ENCODE data around the gene NTRK3.

The NTRK3 gene

DNA sequence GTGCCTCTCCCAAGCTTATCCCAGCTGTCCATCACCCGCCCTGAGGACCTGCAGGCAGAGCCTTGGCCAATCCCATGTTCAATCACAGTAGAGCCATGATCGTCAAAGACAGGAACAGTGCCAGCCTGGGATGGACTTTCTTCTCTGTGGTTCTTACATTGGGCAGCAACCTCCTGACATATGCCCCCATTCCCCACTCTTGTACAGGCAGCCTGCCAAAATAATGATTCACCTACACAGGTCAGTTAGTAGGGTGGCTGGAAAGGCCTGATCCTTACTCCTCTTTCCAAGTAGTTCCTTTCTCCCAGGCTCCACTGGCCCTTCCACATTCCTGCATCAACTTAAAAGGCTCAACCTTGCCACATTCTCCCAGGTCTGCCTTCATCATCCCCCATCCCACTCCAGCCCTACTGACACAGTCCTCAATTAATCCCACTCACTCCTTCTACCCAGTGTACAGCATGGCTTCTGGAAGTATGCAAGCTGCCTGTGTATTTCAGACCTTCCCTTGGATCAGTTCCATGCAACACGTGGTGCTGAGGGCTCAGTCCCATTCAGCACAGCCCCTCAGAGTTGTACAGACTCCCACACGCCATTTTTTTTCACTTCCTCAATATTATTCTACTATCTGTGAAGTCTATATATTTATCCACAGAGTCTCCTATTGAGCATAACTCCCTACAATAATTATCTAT lies 189.8 kb downstream of the NTRK3 start:
- DNase-seq (ENCODE audit: low read depth): no peak
- TF ChIP-seq, protein P1, sequence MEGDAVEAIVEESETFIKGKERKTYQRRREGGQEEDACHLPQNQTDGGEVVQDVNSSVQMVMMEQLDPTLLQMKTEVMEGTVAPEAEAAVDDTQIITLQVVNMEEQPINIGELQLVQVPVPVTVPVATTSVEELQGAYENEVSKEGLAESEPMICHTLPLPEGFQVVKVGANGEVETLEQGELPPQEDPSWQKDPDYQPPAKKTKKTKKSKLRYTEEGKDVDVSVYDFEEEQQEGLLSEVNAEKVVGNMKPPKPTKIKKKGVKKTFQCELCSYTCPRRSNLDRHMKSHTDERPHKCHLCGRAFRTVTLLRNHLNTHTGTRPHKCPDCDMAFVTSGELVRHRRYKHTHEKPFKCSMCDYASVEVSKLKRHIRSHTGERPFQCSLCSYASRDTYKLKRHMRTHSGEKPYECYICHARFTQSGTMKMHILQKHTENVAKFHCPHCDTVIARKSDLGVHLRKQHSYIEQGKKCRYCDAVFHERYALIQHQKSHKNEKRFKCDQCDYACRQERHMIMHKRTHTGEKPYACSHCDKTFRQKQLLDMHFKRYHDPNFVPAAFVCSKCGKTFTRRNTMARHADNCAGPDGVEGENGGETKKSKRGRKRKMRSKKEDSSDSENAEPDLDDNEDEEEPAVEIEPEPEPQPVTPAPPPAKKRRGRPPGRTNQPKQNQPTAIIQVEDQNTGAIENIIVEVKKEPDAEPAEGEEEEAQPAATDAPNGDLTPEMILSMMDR (conservative IDR thresholded peaks at IDR 0.05; ENCODE audit: low read length): no peak
- no peak overlapping the region for H3K4me3 ChIP-seq (ENCODE audit: low read length)

- no peak overlapping the region for H3K4me3 ChIP-seq (ENCODE audit: low read length)
- TF ChIP-seq, protein P1 (conservative IDR thresholded peaks at IDR 0.05; ENCODE audit: low read length): no peak
- peak; percentile 24 for DNase-seq (ENCODE audit: low read depth)
These were observed 195.1 kb downstream of the NTRK3 start for GRCh38 chr15:88061452-88061851.

GRCh38 chr15:88060383-88060782 lies 196.2 kb downstream of the NTRK3 start:
- TF ChIP-seq, protein P1 (conservative IDR thresholded peaks at IDR 0.05; ENCODE audit: low read length): no peak
- no peak overlapping the region for H3K4me3 ChIP-seq (ENCODE audit: low read length)
- DNase-seq (ENCODE audit: low read depth): no peak

- TF ChIP-seq, protein P1 (conservative IDR thresholded peaks at IDR 0.05; ENCODE audit: low read length): no peak
- no peak overlapping the region for H3K4me3 ChIP-seq (ENCODE audit: low read length)
- DNase-seq (ENCODE audit: low read depth): no peak
These were observed 198.7 kb downstream of the NTRK3 start for GRCh38 chr15:88057836-88058235.

GRCh38 chr15:88049506-88049905 lies 207.0 kb downstream of the NTRK3 start:
- no peak for DNase-seq (ENCODE audit: low read depth)
- TF ChIP-seq, protein P1 (conservative IDR thresholded peaks at IDR 0.05; ENCODE audit: low read length): no peak
- no peak overlapping the region for H3K4me3 ChIP-seq (ENCODE audit: low read length)

DNA sequence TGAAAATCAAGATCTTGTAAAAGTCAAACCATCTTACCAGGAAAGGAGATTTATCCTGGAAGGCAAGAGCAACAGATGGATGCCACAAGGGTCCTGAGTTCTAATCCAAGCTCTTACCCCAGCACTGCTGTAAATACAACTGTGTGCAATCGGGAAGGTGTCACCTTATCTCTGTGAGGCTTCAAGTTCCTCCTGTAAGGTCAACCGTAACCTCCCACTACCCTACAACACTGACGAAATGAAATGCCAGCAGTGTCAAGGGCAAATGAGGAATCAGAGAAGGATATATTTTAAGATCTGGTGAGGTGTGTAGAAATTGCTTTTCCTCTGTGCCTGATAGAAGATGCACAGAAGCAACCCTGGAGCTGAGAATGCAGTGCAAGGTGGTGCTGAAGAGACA lies 207.8 kb downstream of the NTRK3 start:
- no peak overlapping the region for H3K4me3 ChIP-seq (ENCODE audit: low read length)
- DNase-seq (ENCODE audit: low read depth): no peak
- TF ChIP-seq, protein P1 (conservative IDR thresholded peaks at IDR 0.05; ENCODE audit: low read length): no peak

DNA sequence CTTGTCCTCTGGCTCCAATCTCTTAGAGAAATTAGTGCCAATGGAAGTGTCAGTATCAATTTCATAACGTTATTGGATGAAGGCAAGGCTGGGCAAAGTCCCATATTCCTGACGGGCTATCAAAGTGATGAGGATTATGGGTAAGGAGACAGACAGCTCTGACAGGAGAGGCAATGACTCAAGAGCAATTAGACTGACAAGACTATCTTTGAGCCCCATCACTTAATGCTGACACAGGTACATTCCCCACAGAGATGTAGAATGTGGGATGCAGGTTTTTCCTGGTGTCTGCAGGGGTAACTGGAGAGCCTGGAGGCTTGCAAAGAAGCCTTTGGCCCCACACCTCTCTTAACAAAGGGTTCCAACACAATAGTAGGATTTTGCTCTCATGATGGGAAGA lies 208.3 kb downstream of the NTRK3 start:
- DNase-seq (ENCODE audit: low read depth): no peak
- TF ChIP-seq, protein P1 (conservative IDR thresholded peaks at IDR 0.05; ENCODE audit: low read length): no peak
- no peak overlapping the region for H3K4me3 ChIP-seq (ENCODE audit: low read length)

Measured in AG10803 (cell line).